GM21529 (cell line): ENCODE results near the gene CDC42BPA.

Experiments used
- ATAC-seq: cut with Tn5 transposase; IDR thresholded peaks from one replicate; pipeline ENCODE4 v1.9.1; 2021; ENCODE audit not compliant: unreplicated experiment

Gene CDC42BPA

GRCh38 chr1:227214207-227214606, 104.1 kb downstream of the CDC42BPA start:
- no peak for ATAC-seq

GRCh38 chr1:227213426-227213825, 104.9 kb downstream of the CDC42BPA start:
- no peak for ATAC-seq

DNA sequence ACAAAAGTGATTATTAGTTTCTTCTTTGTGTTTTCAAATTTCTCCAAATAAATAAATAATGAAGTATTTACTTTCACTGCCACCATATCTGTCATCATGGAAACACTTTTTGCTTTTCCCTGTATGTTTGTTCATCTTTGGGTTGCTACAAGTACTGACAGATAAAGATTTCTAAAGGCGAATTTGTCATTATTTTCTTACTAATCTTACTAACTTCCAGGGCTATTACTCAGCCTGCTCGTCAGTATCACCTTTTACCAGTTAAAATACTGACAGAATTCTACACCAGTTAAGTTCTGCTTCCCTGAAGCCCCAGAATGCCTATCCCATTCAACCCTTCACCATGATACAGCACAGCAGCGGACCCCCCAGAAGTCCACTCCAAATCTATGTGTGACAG, 106.1 kb downstream of the CDC42BPA start:
- ATAC-seq: no peak

- ATAC-seq: no peak
Observed at GRCh38 chr1:227210604-227211003, 107.7 kb downstream of the CDC42BPA start.

DNA sequence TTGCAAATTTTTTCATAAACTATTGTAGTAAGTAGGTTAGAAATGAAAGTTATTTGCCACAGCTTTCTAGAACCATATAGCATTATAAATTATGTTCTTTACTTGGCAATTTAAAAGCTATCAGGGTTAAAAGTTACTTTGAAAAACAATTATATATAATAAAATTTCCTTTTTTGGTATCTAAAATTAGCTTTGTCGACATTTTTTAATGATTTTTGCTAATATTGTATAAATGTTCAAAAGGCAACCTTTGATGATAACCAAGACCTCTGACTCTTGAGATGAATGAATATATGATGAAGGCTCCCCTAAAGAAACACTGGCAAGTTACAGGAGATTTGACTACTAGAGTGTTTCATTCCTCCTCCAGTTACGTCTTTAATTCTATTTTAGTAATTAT, 121.2 kb downstream of the CDC42BPA start:
- no peak for ATAC-seq

- peak; percentile 87 for ATAC-seq
Observed at GRCh38 chr1:227192163-227192562, 126.1 kb downstream of the CDC42BPA start.

GRCh38 chr1:227191607-227192006, 126.7 kb downstream of the CDC42BPA start:
- peak; percentile 65 for ATAC-seq

DNA sequence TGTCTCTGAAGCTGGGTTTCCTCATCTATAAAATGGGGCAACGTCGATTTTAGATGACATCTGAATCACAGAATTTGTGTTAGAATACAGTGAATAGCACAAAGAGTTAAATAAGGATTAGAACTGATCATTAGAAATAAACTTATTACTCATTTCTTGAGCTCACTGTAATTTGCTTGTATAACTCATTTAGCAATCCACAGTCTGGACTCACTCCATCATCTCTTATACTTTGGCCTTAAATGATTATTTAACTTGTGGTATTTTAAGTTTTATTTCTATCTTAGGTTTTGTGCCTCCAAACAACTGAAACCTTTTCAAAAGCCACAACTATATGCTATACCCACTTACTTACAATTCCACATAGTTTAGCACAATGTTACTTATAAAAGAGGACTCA, 128.0 kb downstream of the CDC42BPA start:
- no peak for ATAC-seq

DNA sequence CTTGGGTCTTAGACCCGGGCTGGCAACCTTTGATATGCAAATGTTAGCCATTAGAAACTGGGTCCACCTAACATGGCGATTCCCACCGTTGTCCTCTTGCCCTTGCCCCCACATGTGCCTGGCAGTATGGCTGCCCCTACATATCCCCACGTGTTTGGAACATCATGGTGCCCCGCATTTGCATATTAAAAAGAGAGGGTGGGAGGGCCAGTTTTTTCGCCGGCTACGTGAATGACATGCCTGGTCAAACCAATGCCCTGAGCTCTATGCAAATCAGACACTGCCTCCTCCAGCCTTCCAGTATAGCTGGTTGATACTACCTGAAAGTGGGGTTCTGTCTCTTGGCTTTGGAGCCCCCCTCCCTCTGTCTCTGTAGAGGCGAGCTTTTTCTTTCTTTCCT, 133.0 kb downstream of the CDC42BPA start:
- no peak for ATAC-seq

- no peak for ATAC-seq
Observed at GRCh38 chr1:227182012-227182411, 136.3 kb downstream of the CDC42BPA start.

DNA sequence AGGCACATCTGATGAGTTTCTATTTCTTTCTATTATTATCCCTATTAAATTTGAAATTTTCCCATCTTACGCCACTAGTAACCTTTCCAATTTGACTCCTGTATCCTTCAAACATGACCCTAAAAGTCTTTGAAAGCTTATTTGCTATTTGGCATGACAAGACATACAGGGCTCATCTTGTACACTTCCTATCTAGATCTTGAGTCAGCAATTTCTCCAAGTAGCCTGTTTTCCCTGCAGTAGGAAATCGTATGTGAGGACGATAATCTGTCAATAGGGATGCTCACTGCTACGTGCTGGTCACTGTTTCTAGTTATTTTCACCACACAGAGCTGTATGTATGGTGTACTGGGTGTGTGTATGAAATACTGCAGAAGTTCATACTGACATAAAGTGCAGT, 142.7 kb downstream of the CDC42BPA start:
- ATAC-seq: no peak

DNA sequence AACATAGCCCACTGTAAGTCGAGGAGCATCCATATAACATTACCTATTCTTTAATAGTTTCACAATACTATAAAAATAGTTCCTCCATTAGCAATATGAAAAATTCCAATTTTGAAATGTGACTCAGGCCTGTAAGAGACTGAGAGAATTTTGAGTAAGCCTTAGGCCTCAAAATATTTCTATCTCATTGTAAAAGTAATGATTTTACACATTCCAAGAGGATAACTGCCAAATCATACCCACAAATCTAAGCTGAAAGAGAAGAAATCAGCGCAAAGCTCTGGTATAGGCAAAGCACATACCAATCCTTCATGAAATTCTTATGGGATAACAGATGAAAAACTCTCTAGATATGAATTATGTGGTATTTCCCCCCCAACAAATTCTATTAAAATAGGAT, 144.1 kb downstream of the CDC42BPA start:
- ATAC-seq: no peak

- ATAC-seq: no peak
Observed at GRCh38 chr1:227170361-227171166, 147.7 kb downstream of the CDC42BPA start.

- no peak for ATAC-seq
Observed at GRCh38 chr1:227169343-227169742, 148.9 kb downstream of the CDC42BPA start.

DNA sequence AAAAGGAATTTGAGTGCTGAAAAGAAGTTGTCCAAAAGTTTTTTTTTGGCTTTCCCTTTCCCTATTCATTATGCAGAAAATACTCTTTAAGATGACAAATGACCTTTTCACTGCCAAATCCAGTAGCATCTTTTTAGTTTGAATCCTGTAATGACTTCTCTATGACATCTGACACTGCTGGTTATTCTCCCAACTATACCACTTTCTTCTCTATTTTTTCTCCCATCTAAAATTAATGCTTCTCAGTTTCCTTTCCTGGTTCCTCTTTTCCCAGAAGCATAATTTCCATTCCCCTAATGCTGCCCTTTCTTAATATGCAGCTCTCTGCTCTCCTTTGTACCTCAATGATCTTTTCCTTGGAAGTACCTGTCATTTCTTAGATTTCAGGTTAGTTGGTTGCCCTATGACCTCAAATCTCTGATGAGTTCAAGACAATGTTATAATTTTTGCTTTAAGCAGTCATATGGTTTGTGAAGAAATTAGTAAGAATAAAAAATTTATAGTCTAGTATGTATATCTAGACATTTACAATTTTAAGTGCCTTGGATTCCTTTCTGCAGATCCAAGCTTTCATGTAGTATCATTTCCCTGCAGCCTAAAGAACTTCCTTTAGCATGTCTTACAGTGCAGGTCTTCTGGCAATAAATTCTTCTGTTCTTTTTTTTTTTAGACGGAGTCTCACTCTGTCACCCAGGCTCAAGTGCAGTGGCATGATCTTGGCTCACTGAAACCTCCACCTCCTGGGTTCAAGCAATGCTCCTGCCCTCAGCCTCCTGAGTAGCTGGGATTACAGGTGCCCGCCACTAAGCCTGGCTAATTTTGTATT, 150.8 kb downstream of the CDC42BPA start:
- ATAC-seq: no peak

GRCh38 chr1:227166559-227166958, 151.7 kb downstream of the CDC42BPA start:
- ATAC-seq: no peak

DNA sequence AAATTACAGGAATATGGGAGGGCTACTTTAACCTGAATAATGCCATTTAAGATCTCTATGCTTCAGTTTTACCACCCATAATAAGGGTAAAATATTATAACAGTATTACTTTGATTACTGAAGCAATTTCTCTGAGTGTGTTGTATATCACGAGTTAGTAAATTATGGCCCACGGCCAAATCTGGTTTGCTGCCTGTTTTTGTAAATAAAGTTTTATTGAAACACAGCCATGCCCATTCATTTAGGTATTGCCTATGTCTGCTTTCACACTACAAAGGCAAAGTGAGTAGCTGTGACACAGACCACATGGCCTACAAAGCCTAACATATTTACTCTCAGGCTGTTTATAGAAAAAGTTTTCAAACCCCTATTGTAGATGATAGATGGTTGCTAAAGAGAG, 156.8 kb downstream of the CDC42BPA start:
- ATAC-seq: no peak

GRCh38 chr1:227156520-227156919, 161.8 kb downstream of the CDC42BPA start:
- ATAC-seq: no peak

- no peak for ATAC-seq
Observed at GRCh38 chr1:227155688-227156087, 162.6 kb downstream of the CDC42BPA start.

GRCh38 chr1:227155004-227155403, 163.3 kb downstream of the CDC42BPA start:
- ATAC-seq: no peak

DNA sequence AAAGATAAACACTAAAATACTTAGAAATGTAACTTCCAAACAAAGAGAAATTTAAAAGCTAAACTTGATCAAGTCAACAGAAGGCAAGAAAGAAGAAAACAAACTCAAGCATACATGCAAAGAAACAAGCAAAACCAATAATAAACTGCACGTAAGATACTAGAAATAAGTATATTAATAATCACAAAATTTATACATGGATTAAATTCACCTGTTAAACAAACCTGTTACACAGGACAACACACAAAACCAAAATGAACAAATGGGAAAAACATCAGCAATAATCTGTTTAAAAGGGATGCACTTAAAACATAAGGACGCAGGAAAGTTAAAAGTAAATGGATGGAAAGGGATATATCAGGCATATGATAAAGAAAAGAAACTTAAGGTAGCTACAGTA, 165.8 kb downstream of the CDC42BPA start:
- no peak for ATAC-seq

GRCh38 chr1:227140376-227140775, 177.9 kb downstream of the CDC42BPA start:
- ATAC-seq: no peak
